Spinal cord (tissue), 10 donors: ENCODE results near the gene ENAH. TPM values are rescaled to one million over a fixed set of nuclear protein-coding genes. Genes with fewer than 3 reads are reported as not detected.

Experiments
- DNase-seq, 6 donors: peaks; one replicate each; pipeline versions ENCODE4 v3.0.0 to v3.0.0-alpha.2; 2013 to 2015; ENCODE audit warnings: low spot score in 6 of 6, low read depth in 4 of 6
- H3K27ac ChIP-seq: one replicate; pipeline ENCODE4 v1.5.1; 2013; ENCODE audit warnings: low read depth, low read length, control low read depth
- H3K27me3 ChIP-seq: one replicate; pipeline ENCODE4 v1.6.1; 2013; ENCODE audit warnings: low read length; ENCODE audit not compliant: control insufficient read depth, insufficient read depth
- H3K36me3 ChIP-seq: one replicate; pipeline ENCODE4 v1.6.1; 2013; ENCODE audit warnings: low read length; ENCODE audit not compliant: control insufficient read depth, insufficient read depth
- H3K4me1 ChIP-seq: one replicate; pipeline ENCODE4 v1.6.1; 2013; ENCODE audit warnings: low read length; ENCODE audit not compliant: control insufficient read depth, insufficient read depth
- H3K4me3 ChIP-seq: one replicate; pipeline ENCODE4 v1.5.1; 2013; ENCODE audit warnings: low read depth, low read length, control low read depth
- H3K9me3 ChIP-seq: one replicate; pipeline ENCODE4 v1.6.1; 2013; ENCODE audit warnings: low read length; ENCODE audit not compliant: control insufficient read depth, insufficient read depth
- WGBS: methylation state at CpG from one replicate; pipeline ENCODE4 v1.1.5; 2013; ENCODE audit warnings: missing lambda C conversion rate; ENCODE audit not compliant: insufficient coverage; 5-methylcytosine and 5-hydroxymethylcytosine counted together
- polyA plus RNA-seq, 2 donors: library from polyadenylated mRNA; unstranded; fragments of 120-200 nt; gene quantifications; one replicate each; pipeline ENCODE4 v1.2.1, GENCODE V29; 2013; ENCODE audit not compliant: insufficient read length in 2 of 2
- total RNA-seq, 2 donors: library from RNA; depleted of rRNA in 1 of 2; stranded (reverse); fragments of 120-200 nt in 1 of 2; fragments of >200 nt in 1 of 2; gene quantifications; one replicate each; pipeline versions ENCODE4 v1.2.3 to v1.2.4, GENCODE V29; 2013 to 2014
- donor health status: healthy.

The ENAH gene
- total and polyA plus RNA-seq, 4 donors, result 78.8 to 129 (median 88.9) TPM

DNA sequence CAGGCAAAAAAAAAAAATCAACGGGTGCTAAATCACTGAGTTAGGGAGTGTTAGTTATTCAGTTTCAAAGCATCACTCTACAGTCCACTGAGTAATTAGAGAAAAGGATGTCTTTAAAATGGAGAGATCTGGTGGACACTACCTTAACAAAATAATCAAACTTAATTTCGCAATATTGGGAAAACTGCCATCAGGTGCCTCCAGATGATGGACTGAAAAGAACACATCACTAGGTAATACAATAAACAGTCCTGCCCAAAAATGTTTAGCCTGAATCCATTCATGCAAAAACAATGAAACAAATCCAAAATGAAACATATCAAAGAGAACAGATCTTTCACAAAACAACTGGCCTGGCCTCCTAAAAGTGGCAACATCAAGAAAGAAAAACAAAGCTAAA, 54.1 kb downstream of the ENAH start:
- Histone ChIP-seq H3K9me3 (no peaks in the 10 kb centered on the region), H3K36me3 (no peaks in the 10 kb centered on the region), H3K27me3 (no peaks in the 10 kb centered on the region), H3K4me3 (no peak overlapping the region), H3K4me1 (no peaks in the 10 kb centered on the region), H3K27ac (no peak overlapping the region)
- DNase-seq, result no peak
- WGBS, result no CpG with 5 or more reads among the region's 2 CpGs

DNA sequence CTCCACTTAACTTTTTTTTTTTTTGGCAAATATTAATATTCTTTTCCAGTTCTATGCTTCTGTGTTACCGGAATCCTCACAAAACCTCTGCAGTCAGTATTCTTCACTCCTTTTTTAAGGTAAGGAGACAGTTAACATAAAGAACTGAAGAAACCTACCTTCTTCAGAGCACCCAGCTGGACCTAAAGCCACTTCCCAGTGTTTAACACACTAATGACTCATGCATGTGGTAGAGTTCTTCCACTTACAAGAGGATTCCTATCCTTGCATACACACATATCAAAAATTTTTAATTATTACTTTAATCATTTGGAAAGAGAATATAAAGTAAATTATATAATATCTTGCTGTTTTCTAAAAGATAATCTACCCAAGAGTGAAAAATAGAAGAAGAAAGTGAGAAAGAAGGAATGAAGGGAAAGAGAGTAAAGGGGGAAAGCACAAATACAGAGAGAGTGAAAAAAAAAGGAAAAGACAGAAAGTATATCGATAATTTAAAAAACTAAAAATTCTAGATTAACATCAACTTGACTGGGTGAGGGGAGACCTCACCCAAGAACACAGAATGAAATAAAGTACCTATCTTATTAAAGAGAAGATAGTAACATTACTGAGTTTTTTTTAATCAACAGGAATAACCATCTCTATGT, 54.9 kb downstream of the ENAH start:
- no peaks in the 10 kb centered on the region for H3K27me3 ChIP-seq
- no peak for DNase-seq
- no peaks in the 10 kb centered on the region for H3K36me3 ChIP-seq
- H3K4me3 ChIP-seq, result no peak overlapping the region
- WGBS, result no CpG with 5 or more reads among the region's 2 CpGs
- H3K4me1 ChIP-seq, result no peaks in the 10 kb centered on the region
- H3K9me3 ChIP-seq, result no peaks in the 10 kb centered on the region
- H3K27ac ChIP-seq, result no peak overlapping the region

DNA sequence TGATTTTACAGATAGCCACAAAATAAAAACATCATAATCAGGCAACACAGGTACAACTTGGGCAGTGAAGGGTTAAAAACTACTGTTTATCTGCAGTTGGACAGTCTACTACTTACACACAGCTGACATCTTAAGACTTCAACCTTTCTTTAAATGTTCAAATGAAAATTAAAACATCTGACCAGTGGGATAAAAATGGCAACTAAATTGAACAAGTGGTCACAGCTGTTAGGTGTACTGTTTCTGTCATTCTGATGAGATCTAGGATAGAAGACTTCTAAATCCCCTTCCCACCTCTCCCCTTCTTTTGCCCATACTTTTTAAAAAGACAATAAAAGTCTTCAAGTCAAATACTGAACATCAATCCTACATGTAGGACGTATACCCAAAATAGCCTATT, 56.2 kb downstream of the ENAH start:
- no peak overlapping the region for H3K27ac ChIP-seq

DNA sequence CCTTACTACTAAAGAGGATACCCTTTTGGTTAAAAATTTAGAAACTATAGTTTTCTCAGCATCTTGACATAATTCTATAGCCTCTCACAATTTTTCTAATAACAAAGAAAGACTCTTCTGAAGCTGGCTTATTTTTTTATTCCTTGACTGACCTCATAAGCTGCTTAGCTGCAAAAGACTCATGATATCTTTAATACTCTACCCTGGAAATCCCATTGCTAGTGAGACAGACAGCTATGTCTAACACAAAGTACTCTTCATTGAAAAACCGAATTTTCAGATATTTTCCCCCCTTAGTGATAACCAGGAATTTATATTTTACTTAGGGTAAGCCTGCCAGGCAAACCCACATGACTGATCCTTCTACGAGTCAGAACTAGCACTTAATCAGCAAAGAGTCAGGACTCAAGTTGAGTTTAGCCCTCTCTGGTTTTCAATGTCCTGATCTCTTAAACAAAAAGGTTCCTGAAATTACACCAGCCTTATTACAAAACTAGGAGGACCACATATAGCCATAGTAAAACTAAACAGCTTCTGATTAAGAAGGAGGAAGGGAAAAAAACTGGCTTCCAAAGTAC, 56.9 kb downstream of the ENAH start:
- no CpG with 5 or more reads among the region's 2 CpGs for WGBS
- Histone ChIP-seq H3K4me3 (no peak overlapping the region), H3K4me1 (no peaks in the 10 kb centered on the region), H3K36me3 (no peaks in the 10 kb centered on the region), H3K27ac (no peak overlapping the region), H3K27me3 (no peaks in the 10 kb centered on the region), H3K9me3 (no peaks in the 10 kb centered on the region)
- DNase-seq, result no peak

More for the DNA sequence above, 56.2 kb downstream of the ENAH start:
- WGBS, result no CpG with 5 or more reads among the region's 1 CpG
- no peaks in the 10 kb centered on the region for H3K4me1 ChIP-seq
- no peaks in the 10 kb centered on the region for H3K27me3 ChIP-seq
- no peak for DNase-seq
- no peak overlapping the region for H3K4me3 ChIP-seq
- no peaks in the 10 kb centered on the region for H3K36me3 ChIP-seq
- no peaks in the 10 kb centered on the region for H3K9me3 ChIP-seq

DNA sequence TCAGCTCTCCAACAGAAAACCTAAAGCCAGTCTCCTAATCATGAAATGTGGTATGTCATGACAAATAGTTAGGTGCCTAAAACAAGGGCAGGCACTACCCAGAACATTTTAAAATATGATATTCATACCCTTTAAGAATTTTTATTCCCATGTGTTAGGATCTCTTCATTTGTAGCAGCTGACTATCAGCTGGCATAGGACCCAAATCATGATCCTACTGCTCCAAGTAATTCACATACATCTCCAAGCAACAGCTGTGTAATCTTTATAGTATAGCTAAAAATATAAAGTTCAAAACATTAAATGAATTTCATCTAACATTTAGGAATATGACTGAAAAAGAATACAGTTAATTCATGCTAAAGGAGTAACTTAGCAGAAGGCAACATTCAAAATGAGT, 57.5 kb downstream of the ENAH start:
- no peaks in the 10 kb centered on the region for H3K9me3 ChIP-seq
- H3K4me1 ChIP-seq, result no peaks in the 10 kb centered on the region
- H3K36me3 ChIP-seq, result no peaks in the 10 kb centered on the region
- H3K4me3 ChIP-seq, result no peak overlapping the region
- no peak overlapping the region for H3K27ac ChIP-seq
- no peaks in the 10 kb centered on the region for H3K27me3 ChIP-seq
- DNase-seq, result peak in 1 of 6 donors; percentile 28

DNA sequence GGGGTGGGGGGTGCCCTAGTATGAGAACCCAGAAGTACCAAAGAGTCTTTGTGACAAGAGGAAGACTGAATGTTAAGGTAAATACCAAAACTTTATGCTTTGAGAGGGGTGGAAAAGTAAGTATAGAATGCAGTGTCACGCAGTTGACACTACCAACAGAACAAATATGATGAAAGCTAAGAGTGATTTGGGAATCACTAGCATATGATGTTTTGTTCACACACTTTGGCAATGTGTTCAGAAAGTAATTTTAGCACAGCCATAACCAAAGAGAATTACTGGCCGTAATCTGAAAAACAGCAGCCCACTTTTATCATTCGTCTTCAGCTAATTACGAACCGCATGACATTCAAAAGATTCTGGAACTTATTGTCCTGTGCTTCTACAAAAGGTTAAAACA, 59.5 kb downstream of the ENAH start:
- Histone ChIP-seq H3K27me3 (no peaks in the 10 kb centered on the region), H3K4me1 (no peaks in the 10 kb centered on the region), H3K36me3 (no peaks in the 10 kb centered on the region), H3K4me3 (no peak overlapping the region), H3K9me3 (no peaks in the 10 kb centered on the region), H3K27ac (no peak overlapping the region)
- WGBS, result no CpG with 5 or more reads among the region's 5 CpGs
- no peak for DNase-seq

DNA sequence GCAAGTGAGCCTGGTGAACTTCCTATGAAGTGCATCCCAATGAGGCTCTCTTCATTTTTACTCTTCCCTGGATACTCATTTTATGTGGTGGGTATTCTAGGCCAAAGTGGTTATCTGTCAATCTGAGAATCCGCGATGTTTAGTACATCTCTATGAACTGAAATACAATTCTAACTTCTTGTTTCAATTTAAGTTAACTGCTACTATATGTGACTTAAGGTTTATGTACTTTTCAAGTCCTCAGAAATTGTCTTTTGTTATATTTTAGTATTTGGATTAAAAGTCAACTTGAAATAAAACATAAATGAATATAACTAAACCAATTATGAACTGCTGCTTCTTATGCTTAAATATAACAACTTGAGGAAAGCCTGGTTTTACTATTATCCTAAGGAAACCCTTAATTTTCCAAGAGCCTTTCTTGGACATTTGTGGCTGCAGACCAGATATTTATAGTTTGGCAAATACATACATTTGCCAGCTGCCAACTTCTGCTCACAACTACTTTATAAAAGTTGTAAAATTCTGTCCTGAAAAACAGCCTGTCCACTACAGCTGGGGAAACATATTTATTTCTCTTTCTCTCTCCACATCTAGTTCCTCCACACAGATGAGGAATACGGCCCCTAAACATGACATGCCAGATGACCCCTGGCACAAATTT, 60.4 kb downstream of the ENAH start:
- H3K36me3 ChIP-seq, result no peaks in the 10 kb centered on the region
- no peak overlapping the region for H3K27ac ChIP-seq
- no peaks in the 10 kb centered on the region for H3K4me1 ChIP-seq
- 60% methylated on average over 1 of the region's 3 CpGs for WGBS
- DNase-seq, result no peak
- no peak overlapping the region for H3K4me3 ChIP-seq
- H3K9me3 ChIP-seq, result no peaks in the 10 kb centered on the region
- H3K27me3 ChIP-seq, result no peaks in the 10 kb centered on the region

DNA sequence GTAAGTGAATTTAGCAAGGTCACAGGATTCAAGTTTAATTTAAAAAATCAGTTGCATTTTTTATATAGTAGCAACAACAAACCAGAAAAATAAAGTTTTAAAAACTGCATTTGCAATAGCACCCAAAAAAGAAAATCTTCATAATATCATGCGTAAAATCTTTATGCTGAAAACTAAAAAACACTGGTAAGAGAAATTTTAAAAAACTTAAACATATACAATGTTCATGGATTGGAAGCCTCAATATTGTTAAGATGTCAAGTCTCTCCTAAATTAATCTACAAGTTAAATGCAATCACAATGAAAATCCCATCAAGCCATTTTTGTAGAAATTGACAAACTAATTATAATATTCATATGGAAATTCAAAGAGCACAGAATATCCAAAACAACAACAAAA, 65.6 kb downstream of the ENAH start:
- no peak overlapping the region for H3K4me3 ChIP-seq
- no CpG with 5 or more reads among the region's 1 CpG for WGBS
- no peaks in the 10 kb centered on the region for H3K27me3 ChIP-seq
- H3K27ac ChIP-seq, result no peak overlapping the region
- H3K36me3 ChIP-seq, result no peaks in the 10 kb centered on the region
- no peaks in the 10 kb centered on the region for H3K9me3 ChIP-seq
- no peaks in the 10 kb centered on the region for H3K4me1 ChIP-seq
- DNase-seq, result no peak

DNA sequence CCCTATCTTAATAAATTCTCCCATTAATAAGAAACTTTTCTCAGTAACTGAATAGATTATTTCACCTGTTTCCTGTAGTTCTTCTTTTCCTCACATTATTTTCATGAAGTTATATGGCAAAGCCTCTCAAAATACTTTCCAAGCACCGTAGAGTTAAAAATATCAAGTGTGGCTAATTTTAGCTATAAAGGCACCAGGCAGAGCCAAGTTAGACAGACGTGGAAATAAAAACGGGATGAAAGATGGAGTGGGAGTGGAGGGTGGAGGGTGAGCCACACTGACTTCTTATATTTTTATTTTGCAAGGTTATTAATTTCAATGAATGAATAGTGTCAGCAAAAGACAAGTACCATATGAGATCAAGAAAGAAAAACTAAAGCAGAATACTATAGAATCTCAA, 71.7 kb downstream of the ENAH start:
- Histone ChIP-seq H3K4me3 (no peak overlapping the region), H3K36me3 (no peaks in the 10 kb centered on the region), H3K27ac (no peak overlapping the region), H3K27me3 (no peaks in the 10 kb centered on the region), H3K9me3 (no peaks in the 10 kb centered on the region), H3K4me1 (peaks cover 9% of the 10 kb centered on the region)
- no CpG with 5 or more reads among the region's 3 CpGs for WGBS
- DNase-seq, result peak in 1 of 6 donors; percentile 41
